RCC 7860 (cell line): Measurements from ENCODE around the gene BEND5.

Source experiments
- DNase-seq: peaks from one replicate; pipeline ENCODE4 v3.0.0-alpha.2; 2015; ENCODE audit warnings: low spot score
- FAIRE-seq: peaks from 2 replicates; lab custom pipeline; 2012; peaks lifted over from hg19 to GRCh38; lab: Jason Lieb, UNC

The BEND5 gene

DNA sequence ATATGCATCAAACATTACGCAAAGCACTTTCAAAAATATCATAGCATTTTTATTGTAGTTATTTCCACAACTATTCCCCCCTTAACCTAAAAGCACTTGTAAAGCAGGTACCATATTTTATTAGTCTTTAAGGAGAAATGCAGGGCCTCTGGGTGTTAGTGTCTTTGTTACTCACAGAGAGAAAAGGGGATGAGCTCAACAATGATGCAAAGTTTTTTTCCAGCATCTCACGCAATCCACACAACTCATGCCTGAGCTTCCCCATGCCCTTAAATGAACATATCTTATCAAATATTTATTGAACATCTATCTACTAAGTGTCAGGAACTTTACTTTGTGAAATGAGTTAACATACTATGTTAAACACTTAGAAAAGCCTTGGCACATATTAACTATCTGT lies 50.6 kb downstream of the BEND5 start:
- FAIRE-seq: no peak
- no peak for DNase-seq

DNA sequence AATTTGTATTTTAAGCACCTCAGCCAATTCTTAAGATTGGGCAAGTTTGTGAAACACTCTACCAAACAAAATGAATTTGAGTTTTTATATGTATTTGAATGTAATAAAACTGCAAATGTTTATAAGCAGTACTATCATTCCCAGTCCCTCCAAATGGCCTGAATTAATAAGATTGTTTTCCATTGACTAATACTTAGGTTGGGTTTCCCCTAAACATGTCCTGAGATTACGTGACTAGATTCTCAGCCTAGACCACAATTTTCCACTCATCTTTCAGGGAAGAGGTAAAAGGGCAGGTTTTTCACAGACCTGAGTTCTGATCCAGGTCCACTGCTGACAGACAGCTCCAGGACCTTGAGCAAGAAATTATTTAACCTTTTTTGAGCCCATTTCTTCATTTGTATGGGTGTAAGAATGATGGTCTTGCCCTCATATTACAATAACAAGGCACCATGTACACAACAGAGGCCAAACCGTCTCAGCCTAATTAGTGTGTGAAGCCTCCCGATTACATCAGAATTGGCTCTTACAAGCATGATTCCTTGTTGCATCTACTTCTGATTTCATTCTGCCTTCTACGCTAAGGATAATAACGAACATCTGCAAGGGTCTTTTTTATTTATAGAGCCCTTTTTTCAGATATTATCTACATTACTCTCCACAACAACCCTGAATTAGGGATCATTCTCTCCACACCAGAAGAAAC lies 51.2 kb downstream of the BEND5 start:
- FAIRE-seq: no peak
- DNase-seq: no peak

DNA sequence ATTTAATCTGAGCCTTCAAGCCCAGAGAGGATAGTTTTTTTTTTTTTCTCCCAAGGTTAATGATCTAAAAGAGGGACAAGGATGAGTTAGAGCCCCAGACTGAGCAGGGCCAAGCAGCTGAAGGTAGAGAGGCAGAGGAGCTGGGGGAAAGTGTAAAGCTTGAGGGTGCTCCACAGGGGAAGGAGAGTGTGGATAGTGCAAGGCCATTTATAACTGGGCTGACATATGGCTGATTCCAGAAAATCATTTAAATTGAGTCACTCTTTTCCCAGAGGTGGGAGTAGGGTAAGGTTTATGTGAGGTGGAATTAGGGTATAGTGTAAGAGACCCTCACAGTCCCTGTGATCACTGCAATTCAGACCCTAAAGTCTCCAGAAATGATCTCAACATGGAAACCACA lies 55.8 kb downstream of the BEND5 start:
- DNase-seq (no peak), FAIRE-seq (no peak)

DNA sequence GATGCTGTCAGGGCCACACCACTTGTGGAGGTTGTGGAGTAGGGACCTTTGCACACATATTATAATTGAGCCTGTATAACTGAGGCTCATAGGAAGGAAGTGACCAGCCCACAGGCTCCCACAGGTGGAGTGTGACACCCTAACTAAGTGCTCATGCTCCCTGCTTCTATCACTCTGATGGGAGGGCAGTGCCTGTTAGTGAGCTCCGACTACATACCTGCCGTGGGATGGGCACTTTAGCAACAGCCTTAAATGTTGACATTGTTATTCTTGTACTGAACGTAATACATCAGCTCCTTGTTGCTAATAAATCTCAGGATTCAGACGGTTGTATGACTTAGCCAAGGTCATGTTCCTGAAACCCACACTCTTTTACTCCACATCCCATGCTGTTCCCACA lies 58.0 kb downstream of the BEND5 start:
- FAIRE-seq (no peak), DNase-seq (no peak)

DNA sequence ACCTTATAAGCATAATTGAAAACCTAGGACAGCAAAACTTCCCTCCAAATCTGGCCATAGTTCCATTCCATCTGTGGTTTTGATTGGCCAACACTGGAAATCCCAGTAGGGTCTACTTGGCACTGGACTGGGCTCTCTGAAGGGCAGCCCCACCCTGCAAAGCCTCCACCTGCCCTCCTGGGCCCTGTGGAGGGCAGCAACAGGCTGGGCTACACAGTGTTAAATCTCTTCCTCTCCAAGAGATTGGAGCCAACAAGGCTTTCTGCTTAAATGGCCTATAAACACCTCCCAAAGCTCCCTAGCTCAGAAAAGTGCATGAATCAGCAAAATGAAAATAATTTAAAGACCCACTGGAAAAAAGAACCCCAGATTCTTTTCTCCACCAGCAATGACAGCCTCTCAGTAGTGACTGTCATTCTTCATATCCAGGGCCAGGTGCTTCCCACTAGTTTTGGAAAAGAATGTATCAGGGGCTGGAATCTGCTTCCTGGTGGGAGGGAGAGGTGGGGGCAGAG lies 58.5 kb downstream of the BEND5 start:
- FAIRE-seq: no peak
- no peak for DNase-seq

DNA sequence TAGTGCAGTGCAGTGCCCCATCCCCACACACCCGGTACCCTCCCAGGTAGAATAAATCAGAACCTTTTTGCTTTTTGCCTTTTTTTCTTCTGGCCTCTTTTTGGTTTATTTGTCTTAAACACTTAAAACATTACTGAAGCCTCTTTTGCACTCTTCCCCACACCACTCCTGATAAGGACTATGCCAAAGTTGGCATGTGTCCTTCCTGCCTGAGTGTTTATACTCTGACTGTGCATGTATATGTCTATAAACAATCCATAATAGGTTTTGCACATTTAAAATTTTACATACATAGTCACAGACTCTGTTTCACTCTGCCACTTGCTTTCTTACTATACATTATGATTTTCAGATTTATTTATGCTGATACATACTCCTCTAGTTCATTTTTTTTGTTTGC lies 59.6 kb downstream of the BEND5 start:
- FAIRE-seq (no peak), DNase-seq (no peak)

DNA sequence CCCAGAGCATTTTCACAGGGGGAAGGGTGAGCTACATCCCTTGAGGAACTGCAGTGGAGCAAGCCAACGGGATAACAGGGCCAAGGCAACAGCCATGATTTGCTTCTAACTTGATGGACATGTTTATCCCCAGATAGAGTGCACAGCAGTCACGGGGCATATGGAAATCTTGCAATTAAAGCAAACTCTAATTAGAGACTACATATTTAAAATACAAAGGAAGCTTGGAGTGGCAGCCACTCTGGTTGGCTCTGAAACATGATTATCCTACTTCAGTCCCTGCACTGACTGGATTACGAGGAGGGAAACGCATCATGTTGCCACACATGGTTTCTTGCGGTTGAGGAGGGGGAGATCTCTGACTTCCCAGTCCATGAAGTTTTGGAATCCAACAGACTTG lies 60.8 kb downstream of the BEND5 start:
- DNase-seq: no peak
- FAIRE-seq: no peak

DNA sequence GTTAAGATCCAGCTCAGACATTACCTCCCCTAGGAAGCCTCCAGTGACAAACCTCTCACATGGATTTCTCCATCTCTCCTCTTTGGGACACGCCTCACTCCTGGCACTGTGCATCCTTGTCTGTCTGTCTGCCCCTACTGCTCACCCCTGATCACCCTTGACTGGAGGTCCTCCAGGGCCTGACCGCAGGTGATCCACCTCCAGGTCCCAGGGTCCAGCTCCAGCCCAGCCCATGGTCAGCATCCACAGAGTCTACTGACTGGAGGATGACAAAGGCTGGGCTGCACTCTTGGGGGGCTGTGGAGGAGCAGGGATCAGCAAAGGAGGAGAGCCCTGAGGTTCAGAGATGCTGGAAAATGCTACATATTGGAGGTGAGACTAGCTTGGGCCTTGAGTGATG lies 65.8 kb downstream of the BEND5 start:
- DNase-seq: no peak
- no peak for FAIRE-seq

DNA sequence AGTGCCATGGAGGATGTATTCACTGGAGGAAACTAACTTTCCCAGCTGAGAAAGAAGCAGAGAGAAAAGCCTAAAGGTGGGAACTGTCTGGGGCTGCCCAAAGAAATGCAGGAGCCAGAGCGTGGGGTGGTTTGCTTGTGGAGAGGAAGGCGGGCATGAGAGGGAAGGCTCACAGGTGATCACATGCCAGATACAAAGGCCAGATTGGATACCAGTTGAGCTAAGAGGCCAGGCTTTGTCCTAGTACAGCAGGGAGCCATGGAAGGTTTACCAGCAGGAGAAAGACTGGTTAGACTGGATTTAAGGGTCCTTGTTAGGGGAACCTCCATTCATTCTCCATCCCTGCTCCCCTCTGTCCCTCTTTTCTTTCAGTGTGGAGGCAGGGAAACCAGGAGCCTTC lies 66.4 kb downstream of the BEND5 start:
- DNase-seq (no peak), FAIRE-seq (no peak)

DNA sequence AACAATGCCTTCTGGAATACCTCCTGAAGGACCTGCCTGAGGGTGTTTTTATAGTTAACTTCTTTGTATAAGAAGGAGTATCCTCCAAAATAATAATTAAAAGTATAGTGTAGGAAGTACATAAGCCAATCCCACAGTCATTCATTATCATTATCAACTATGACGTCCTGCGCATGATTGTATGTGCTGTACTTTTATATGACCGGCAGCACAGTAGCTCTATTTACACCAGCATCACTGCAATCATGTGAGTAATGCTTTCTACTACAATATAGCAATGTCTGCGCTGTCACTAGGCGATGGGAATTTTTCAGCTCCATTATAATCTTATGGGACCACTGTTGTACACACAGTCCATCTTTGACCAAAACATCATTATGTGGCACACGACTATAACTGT lies 72.0 kb downstream of the BEND5 start:
- FAIRE-seq (no peak), DNase-seq (no peak)

DNA sequence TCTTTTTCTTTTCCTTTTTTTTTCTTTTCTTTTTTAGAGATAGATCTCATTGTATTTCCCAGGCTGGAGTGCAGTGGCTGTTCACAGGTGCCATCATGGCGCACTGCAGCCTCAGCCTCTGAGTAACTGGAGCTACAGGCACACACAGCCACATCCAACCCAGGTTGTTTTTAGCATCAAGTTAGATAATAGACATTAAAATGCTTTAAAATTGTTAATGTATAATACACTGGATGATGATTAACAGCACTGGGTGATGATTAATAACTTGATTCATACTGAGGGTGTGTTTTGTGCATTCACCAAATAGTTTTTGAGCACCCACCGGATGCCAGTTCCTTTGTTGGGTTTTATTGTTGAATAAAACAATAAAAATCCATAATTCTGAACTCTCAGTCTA lies 75.2 kb downstream of the BEND5 start:
- DNase-seq (peak; percentile 52), FAIRE-seq (peak; percentile 91)

DNA sequence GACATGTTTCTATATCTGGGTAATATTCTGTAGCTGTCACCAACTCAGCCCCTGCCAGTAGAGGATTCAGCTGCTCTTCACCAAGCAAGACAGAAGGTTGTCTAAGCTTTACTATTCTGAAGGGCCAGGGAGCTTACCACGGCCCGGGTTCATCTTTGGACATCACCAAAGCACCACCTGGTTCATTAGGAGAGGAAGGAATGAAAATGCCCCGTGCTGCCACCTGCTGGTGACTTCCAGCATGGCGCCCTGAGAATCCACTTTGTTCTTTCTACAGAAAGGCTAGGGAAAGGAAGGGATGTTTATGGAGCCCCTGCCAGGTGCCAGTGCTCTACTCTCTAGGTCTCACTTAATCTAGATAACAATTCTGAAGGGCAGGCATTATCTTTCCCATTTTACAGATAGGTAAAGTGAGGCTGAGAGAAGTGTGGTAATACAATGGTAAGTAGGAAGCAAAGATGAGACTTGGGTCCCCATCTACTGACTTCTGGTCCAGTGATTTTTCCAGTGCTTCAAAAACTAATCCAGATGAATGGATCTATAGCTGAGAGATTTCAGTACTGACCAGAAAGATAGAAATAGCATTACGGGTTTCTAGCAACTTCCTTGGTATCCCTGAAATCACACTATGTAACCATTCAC lies 79.5 kb downstream of the BEND5 start:
- FAIRE-seq (no peak), DNase-seq (peak; percentile 20)

DNA sequence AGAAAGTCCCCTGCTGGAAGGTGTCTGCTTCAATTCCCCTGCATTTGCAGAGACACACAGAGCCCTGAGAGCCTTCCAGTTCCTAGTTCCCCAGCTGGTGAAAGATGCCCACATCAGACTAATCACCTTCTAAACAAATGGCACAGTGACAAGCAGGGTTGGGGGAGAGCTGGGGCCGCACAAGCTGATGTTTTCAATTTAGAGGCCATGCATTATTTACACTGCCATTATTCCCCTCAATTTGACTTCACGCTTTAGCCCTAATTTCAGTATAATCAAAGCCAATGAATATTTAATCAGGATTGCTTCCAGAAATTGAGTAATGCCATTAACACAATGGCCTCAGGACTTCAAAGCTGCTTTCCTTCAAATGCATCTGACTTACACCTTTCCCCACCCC lies 81.5 kb downstream of the BEND5 start:
- DNase-seq (no peak), FAIRE-seq (no peak)

DNA sequence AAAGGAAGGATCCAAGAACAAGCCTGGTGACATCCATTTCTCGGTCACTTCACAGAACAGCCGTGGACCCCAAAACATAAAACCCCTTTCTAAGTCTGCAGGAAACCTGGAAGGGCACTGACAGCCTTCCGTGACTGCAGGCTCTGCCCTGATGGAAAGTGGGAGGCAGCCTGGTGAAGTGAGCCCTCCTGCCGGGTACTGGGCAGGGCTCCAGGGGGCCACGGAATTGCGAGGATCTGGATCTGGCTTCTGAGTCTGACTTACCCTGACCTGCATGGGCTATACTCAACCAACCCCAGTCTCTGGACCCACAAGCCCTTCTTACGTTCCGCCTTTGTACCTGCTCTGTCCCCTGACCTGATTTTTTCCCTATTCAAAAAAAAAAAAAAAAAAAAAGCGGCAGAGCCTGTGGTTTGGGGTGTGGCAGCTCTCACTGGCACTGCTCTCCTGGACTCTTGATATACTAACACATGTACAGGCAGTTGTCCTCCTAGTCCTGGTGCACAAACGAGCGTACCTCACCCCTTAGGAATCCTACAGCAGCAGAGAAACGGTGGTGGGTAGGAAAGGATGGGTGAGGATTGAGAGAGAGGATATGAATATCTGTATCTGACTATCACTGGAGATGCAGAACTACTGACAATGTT lies 82.9 kb downstream of the BEND5 start:
- DNase-seq (no peak), FAIRE-seq (no peak)

DNA sequence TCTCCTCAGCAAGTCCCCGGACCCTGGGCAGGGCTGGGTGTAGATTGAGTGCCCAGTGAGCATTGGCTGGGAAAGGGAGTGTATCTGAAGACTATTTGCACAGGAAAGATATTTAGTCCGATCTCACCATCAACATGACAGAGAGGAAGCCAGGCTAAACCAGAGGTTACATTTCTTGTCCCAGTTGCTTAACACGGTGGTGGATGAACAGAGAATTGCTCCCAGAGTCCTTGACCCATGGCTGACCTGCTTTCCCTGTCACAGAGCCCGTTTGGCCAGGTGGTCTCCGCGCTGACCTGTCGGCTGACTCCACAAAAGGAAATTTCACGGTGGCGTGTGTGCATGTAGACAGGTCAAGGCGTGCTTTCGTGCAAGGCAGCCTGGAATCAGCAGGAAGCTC lies 83.5 kb downstream of the BEND5 start:
- no peak for DNase-seq
- FAIRE-seq: no peak

DNA sequence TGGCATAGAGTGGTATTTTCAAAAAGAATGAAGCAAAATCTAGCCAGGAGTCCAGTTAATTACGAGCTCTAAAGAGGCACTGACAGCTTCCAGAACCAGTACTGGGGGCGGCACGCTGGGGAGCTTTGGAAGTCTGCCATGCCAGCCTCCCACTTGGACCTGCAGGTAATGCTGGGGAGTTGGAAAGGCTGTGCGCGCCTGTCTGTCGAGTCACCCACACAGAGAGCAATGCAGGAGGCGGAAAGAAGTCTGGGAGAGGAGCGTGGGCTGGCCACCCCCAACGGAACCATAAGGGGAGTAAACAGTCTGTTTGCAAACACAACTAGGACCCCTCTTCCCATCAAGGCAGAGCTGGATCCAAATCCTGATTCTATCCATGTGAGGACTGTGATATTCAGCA lies 84.5 kb downstream of the BEND5 start:
- FAIRE-seq (no peak), DNase-seq (no peak)

DNA sequence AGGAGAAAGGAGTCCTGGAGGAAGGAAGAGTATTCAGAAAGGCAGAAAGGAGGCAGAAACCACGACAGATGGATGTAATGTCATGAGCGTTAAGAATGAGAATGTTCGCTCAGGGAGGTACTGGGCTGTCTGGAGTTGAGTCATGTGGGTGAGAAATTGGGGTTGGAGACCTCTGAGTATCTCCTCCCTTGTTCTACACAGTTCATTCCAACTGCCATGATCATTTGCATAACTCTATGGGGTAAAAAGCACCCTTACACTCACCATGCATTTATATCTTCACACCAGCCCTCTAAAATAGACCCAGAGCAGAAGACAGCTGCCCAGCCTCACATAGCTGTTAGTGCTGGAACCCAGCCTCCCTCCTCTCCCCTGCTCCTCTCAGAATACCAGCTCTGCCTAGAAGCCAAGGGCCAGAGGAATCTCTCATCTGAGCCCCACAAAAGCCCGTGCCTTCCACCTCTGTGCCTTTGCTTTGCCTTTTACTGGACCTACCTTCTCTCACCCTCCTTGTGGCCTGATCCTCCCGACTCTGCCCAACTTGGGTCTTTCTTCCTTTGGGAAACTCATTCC lies 85.2 kb downstream of the BEND5 start:
- DNase-seq (no peak), FAIRE-seq (no peak)

DNA sequence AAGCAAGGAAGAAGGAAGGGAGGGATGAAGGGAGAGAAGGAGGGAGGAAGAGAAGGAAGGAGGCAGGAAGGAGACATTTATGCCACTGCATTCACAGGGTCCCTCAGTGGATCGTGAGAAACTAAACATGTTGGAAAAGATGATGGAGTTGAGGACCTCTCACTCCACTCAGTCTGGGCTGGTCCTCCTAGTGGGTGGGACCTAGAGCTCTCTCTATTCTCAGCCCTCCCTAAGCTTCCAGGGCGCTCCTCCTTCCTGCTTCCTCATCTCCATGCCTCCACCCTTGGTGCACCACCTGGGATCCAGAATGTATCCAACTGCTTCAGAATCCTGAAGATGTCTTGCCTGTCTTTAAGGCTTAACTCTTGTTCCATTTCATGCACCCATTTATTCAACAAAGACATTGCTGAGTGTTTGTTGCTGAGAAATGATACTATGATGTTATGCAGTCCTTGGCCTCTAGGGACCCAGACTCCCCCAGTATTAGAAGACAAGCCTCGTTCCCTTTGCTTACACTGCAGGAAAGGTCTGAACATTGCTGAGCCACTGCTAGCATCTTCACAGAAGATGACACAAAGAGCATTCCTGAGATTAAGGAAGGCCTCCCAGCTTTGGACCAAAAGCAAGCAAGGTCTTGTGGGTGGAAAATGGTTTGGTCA lies 88.5 kb downstream of the BEND5 start:
- FAIRE-seq: no peak
- DNase-seq: no peak

DNA sequence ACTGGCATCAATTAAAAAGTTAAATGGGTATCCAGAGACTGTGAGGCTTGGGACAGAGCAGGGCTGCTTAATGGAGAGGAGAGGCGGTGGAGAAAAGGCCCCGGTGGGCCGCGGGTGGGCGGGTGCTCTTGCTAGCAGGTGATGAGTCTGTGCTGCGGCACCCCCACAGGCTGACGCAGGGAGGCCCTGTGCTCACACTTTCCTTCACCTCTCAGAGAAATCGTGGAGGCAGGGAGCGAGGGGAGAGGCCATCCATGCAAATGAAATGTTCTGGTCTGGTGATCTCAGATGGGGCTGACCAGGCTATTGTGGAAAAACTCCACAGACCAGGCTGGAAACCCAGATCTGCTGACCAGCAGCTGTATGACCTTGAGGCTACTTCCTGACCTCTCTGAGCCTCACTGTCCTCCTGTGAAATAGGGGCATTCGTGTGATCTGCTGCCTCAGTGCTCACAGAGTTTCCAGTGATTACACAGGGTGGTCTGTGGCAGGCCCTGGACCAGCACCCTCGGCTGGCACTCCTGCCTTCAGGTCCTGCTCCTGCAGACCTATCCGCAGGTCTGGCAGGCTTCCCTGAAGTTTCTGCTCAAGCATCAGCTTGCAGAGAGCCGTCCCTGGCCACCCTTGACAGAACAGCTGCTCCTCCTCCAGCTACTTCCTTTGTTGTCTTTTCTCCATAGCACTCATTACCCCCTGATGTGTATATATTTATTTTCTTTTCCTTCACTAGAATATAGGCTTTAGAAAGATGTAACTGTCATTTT lies 89.2 kb downstream of the BEND5 start:
- DNase-seq: no peak
- no peak for FAIRE-seq

DNA sequence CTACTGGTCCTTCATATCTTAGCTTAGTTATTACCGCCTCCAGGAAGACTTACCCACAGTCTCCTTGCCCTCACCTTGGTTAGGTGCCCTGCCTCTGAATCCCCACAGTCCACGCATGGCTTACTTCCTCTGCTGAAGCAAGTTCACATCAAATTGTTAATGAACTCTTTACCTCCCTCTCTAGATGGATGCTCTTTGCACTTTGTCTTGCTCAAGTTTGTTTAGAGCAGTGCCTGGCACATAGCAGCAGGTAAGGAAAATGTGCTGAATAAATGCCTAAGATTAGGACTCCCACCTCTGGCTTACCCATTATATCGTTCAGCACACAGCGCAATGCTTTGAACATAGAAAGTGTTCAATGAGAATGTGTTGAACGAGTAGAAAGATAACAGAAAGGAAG lies 90.5 kb downstream of the BEND5 start:
- FAIRE-seq: no peak

DNA sequence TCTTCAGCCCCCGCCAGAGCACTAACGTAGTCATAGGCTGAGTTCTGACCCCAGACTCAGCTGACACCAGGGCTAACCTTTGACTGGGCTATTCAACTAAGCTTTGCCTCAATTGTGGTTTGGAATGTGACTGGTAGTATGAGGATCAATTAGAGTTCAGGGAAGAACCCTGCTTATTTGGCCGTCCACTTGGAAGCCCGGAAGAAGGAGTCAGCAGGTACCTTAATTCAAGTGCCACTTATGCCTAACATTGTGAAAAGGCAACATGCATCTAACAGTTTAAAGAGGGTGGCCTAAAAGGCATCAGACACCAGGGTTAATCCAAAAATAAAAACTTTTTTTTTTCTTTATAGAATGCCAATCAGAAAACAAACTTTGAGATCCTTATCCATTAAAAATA lies 92.3 kb downstream of the BEND5 start:
- FAIRE-seq (no peak), DNase-seq (no peak)

More for the DNA sequence above, 90.5 kb downstream of the BEND5 start:
- DNase-seq: no peak
